PFSK-1 (cell line): ENCODE measurements around the gene DDX41.

Experiments used
- FOXP2 ChIP-seq: optimal IDR thresholded peaks from 2 replicates; pipeline ENCODE3; 2011; ENCODE audit warnings: borderline replicate concordance, control low read depth, inconsistent platforms; ENCODE audit not compliant: insufficient read depth; ENCODE audit errors: extremely low read length, extremely low read depth
- POLR2AphosphoS5 ChIP-seq: IDR thresholded peaks from 2 replicates; pipeline ENCODE4 v1.6.1; 2012; ENCODE audit warnings: low read depth, mild to moderate bottlenecking, control low read depth, low read length, moderate library complexity
- SIN3A ChIP-seq: IDR thresholded peaks from 2 replicates; pipeline ENCODE4 v1.6.1; 2012; ENCODE audit warnings: mild to moderate bottlenecking, low read length, moderate library complexity, borderline replicate concordance; ENCODE audit not compliant: insufficient read depth
- TAF1 ChIP-seq: IDR thresholded peaks from 2 replicates; pipeline ENCODE4 v1.6.1; 2012; ENCODE audit warnings: low read length, control low read depth, borderline replicate concordance; ENCODE audit not compliant: insufficient read depth
- TF ChIP-seq, protein P1 (sequence below), 2 experiments: IDR thresholded peaks; 2 replicates each; pipeline versions ENCODE4 v1.6.1 to v1.8.0; 2011 to 2012; ENCODE audit warnings: low read depth in 2 of 2, low read length in 2 of 2, control low read depth in 1 of 2, inconsistent platforms in 1 of 2, mild to moderate bottlenecking in 1 of 2, moderate library complexity in 1 of 2; ENCODE audit not compliant: insufficient read depth in 1 of 2

Gene DDX41

GRCh38 chr5:177499842-177500241, 16.9 kb downstream of the DDX41 start:
- TF ChIP-seq TAF1 (no peak), FOXP2 (no peak), SIN3A (no peak), POLR2AphosphoS5 (no peak)
- TF ChIP-seq, protein P1, sequence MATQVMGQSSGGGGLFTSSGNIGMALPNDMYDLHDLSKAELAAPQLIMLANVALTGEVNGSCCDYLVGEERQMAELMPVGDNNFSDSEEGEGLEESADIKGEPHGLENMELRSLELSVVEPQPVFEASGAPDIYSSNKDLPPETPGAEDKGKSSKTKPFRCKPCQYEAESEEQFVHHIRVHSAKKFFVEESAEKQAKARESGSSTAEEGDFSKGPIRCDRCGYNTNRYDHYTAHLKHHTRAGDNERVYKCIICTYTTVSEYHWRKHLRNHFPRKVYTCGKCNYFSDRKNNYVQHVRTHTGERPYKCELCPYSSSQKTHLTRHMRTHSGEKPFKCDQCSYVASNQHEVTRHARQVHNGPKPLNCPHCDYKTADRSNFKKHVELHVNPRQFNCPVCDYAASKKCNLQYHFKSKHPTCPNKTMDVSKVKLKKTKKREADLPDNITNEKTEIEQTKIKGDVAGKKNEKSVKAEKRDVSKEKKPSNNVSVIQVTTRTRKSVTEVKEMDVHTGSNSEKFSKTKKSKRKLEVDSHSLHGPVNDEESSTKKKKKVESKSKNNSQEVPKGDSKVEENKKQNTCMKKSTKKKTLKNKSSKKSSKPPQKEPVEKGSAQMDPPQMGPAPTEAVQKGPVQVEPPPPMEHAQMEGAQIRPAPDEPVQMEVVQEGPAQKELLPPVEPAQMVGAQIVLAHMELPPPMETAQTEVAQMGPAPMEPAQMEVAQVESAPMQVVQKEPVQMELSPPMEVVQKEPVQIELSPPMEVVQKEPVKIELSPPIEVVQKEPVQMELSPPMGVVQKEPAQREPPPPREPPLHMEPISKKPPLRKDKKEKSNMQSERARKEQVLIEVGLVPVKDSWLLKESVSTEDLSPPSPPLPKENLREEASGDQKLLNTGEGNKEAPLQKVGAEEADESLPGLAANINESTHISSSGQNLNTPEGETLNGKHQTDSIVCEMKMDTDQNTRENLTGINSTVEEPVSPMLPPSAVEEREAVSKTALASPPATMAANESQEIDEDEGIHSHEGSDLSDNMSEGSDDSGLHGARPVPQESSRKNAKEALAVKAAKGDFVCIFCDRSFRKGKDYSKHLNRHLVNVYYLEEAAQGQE (IDR thresholded peaks at IDR 0.05; ENCODE audit: insufficient read depth in 1 of 2, low read depth in 2 of 2, low read length in 2 of 2): no peak

DNA sequence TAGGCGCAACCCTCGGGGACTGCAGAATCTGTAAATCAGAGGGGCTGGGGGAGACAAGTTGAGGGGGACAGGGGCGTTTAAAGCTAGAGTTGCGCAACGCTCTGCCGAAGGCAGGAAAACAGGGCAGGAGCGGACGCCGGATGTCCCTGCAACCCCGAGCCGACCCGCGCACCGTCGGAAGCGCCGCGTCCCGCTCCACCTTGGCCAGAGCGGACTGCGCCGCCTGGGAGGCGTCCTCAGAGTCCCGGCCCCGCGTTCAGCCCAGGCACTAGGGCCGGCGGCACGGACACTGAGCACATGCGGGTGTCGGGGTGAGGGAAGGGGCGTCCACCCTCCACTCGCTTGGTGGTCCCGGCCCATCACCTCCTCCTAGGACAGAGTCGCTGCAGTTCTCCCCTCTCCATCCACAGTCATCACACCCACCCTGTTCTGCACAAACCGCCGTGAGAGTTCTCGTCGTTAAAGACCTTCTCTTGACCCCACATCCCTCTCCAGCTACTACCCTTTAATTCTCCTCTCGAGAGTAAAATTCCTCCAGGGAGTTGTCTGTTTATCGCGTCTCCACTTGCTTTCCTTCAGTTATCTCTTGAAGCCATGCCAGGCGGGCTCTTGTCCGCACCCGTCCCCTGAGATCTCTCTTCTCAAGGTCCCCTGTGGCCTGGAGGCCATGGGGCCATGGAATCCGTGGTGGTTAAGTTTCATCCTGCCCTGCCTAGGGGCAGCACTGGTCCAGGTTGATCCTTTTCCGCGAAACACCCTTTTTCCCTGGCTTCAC, 18.6 kb downstream of the DDX41 start:
- TF ChIP-seq, protein P1 (IDR thresholded peaks at IDR 0.05; ENCODE audit: insufficient read depth in 1 of 2, low read depth in 2 of 2, low read length in 2 of 2): no peak
- no peak for TF ChIP-seq SIN3A
- no peak for TF ChIP-seq TAF1
- no peak for TF ChIP-seq POLR2AphosphoS5
- TF ChIP-seq FOXP2: no peak

DNA sequence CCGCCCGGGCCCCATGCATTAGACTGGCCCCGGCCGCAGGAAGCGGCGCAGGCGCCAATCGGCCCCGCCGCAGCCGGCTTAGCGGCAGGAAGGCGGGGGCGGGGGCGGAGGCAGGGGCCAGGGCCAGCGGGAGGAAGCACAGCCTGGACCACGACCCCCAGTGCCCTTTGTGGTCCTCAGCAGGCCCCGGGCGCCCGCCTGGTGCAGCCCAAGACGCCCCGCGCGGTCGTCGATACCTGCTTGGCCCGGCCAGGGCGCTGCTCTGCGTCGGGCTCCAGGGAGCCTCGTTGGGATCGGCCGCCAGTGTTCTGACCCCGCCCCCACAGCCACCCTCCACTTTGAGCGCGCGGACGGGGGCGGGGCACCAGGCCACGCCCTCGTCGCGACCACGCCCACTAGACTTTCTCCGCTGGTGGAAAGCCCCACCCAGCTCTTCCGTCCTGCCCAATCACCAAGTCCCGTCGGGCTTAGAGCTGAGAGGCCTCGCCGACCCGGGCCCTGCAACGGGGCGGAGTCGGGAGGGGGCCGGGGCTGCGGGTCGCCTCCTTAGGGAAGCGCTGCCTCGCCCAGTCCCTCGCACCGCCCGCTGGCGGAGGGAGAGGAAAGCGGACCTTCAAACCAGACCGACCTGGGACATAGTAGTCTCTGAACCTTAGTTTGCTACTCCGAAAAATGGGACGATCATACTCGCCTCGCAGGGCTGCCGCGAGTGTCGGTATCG, 19.3 kb downstream of the DDX41 start, which contains the start of gene PDLIM7:
TSS of gene PDLIM7 (minus strand) at position 313 of the 721 bp plus-strand sequence. CDS start 1,092 bp downstream, outside the sequence.
- TF ChIP-seq SIN3A (peak; percentile 48; the same call in 1 of the 2 replicates), POLR2AphosphoS5 (peak; percentile 97), FOXP2 (no peak), TAF1 (peak; percentile 95)
- TF ChIP-seq, protein P1 (IDR thresholded peaks at IDR 0.05; ENCODE audit: insufficient read depth in 1 of 2, low read depth in 2 of 2, low read length in 2 of 2): no peak

GRCh38 chr5:177496727-177497291, 20.0 kb downstream of the DDX41 start:
- peak; percentile 23; the same call in 1 of the 2 replicates for TF ChIP-seq TAF1
- TF ChIP-seq, protein P1 (IDR thresholded peaks at IDR 0.05; ENCODE audit: insufficient read depth in 1 of 2, low read depth in 2 of 2, low read length in 2 of 2): no peak
